SK-N-SH (cell line): ENCODE measurements around the gene TYW1.
"Not testable (repeated sequence)": the region's sequence is repeated elsewhere in the genome, so short reads cannot be mapped to it uniquely, and the experiment has no call there.

Experiments used
- ELF1 ChIP-seq: IDR thresholded peaks from 2 replicates; pipeline ENCODE4 v1.4.0; 2012
- EP300 ChIP-seq, 2 experiments: IDR thresholded peaks; 2 replicates each; pipeline versions ENCODE4 v1.4.0 to v1.6.1; 2012; ENCODE audit warnings: borderline replicate concordance in 1 of 2, low read depth in 1 of 2, low read length in 1 of 2
- FOSL2 ChIP-seq: IDR thresholded peaks from 2 replicates; pipeline ENCODE4 v1.4.0; 2012; ENCODE audit warnings: low read depth, mild to moderate bottlenecking, moderate library complexity, borderline replicate concordance
- GABPA ChIP-seq: IDR thresholded peaks from 2 replicates; pipeline ENCODE4 v1.4.0; 2012; ENCODE audit warnings: low read depth, mild to moderate bottlenecking
- MXI1 ChIP-seq: IDR thresholded peaks from 2 replicates; pipeline ENCODE4 v1.6.1; 2012; ENCODE audit warnings: mild to moderate bottlenecking, low read depth, low read length, improper control_type of control experiment
- NFIC ChIP-seq: IDR thresholded peaks from 2 replicates; pipeline ENCODE4 v1.4.0; 2012; ENCODE audit warnings: borderline replicate concordance
- POLR2AphosphoS5 ChIP-seq: IDR thresholded peaks from 2 replicates; pipeline ENCODE4 v1.6.1; 2012; ENCODE audit warnings: low read depth, low read length
- TAF1 ChIP-seq: IDR thresholded peaks from 2 replicates; pipeline ENCODE4 v1.6.1; 2012; ENCODE audit warnings: low read depth, mild to moderate bottlenecking, low read length, moderate library complexity, borderline replicate concordance
- TCF12 ChIP-seq: IDR thresholded peaks from 2 replicates; pipeline ENCODE4 v1.4.0; 2012
- TEAD4 ChIP-seq: IDR thresholded peaks from 2 replicates; pipeline ENCODE4 v1.4.0; 2012; ENCODE audit warnings: mild to moderate bottlenecking, borderline replicate concordance; ENCODE audit not compliant: insufficient read depth
- TF ChIP-seq, protein P1 (sequence below): fragments of 200-600 bp; sonication (generic); IDR thresholded peaks from 2 replicates; pipeline ENCODE4 v1.6.1; 2017; ENCODE audit warnings: antibody characterized with exemption, mild to moderate bottlenecking, moderate library complexity
- TF ChIP-seq, protein P2 (sequence below): IDR thresholded peaks from 2 replicates; pipeline ENCODE4; 2012
- TF ChIP-seq, protein P3 (sequence below): IDR thresholded peaks from 2 replicates; pipeline ENCODE4 v1.4.0; 2012; ENCODE audit warnings: low read depth, borderline replicate concordance

DNA sequence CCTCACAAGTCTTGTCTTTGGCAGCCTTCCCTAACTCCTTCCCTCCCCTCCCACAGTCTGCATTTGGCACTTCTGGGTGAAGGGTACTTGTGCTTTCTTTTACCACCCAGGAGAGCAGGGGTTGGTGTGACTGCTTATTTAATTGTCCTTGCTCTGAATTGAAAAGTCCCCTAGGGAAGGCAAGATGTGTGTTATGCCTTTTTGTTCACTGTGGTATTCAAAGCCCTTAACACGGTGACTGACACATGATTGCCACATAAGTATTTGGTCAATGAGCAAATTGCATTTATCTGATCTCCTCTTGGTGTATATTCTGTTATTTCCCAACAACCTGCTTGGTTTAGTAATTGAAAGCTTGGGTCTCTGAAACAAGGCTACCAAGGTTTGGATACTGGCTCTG lies 134.1 kb downstream of the TYW1 start:
- TF ChIP-seq, protein P1, sequence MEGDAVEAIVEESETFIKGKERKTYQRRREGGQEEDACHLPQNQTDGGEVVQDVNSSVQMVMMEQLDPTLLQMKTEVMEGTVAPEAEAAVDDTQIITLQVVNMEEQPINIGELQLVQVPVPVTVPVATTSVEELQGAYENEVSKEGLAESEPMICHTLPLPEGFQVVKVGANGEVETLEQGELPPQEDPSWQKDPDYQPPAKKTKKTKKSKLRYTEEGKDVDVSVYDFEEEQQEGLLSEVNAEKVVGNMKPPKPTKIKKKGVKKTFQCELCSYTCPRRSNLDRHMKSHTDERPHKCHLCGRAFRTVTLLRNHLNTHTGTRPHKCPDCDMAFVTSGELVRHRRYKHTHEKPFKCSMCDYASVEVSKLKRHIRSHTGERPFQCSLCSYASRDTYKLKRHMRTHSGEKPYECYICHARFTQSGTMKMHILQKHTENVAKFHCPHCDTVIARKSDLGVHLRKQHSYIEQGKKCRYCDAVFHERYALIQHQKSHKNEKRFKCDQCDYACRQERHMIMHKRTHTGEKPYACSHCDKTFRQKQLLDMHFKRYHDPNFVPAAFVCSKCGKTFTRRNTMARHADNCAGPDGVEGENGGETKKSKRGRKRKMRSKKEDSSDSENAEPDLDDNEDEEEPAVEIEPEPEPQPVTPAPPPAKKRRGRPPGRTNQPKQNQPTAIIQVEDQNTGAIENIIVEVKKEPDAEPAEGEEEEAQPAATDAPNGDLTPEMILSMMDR = not testable (repeated sequence)
- not testable (repeated sequence) for TF ChIP-seq EP300 (IDR thresholded peaks at IDR 0.05; ENCODE audit: borderline replicate concordance in 1 of 2, low read depth in 1 of 2, low read length in 1 of 2); TEAD4; ELF1; GABPA; FOSL2; TCF12; POLR2AphosphoS5; TAF1; MXI1; NFIC
- TF ChIP-seq, protein P2, sequence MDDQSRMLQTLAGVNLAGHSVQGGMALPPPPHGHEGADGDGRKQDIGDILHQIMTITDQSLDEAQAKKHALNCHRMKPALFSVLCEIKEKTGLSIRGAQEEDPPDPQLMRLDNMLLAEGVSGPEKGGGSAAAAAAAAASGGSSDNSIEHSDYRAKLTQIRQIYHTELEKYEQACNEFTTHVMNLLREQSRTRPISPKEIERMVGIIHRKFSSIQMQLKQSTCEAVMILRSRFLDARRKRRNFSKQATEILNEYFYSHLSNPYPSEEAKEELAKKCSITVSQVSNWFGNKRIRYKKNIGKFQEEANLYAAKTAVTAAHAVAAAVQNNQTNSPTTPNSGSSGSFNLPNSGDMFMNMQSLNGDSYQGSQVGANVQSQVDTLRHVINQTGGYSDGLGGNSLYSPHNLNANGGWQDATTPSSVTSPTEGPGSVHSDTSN = not testable (repeated sequence)
- TF ChIP-seq, protein P3, sequence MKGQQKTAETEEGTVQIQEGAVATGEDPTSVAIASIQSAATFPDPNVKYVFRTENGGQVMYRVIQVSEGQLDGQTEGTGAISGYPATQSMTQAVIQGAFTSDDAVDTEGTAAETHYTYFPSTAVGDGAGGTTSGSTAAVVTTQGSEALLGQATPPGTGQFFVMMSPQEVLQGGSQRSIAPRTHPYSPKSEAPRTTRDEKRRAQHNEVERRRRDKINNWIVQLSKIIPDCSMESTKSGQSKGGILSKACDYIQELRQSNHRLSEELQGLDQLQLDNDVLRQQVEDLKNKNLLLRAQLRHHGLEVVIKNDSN = not testable (repeated sequence)
